Subcutaneous abdominal adipose tissue (tissue), 5 donors: ENCODE data around the gene SBF2.

Experiments
- H3K27ac ChIP-seq: one replicate; pipeline ENCODE4 v1.7.0; 2013; ENCODE audit warnings: low read depth, mild to moderate bottlenecking, inconsistent platforms, low read length, moderate library complexity
- H3K27me3 ChIP-seq, 5 donors: one replicate each; pipeline ENCODE4 v1.7.0; 2013; ENCODE audit warnings: low read length in 5 of 5, inconsistent platforms in 1 of 5; ENCODE audit not compliant: control insufficient read depth in 5 of 5, insufficient read depth in 4 of 5
- H3K36me3 ChIP-seq, 5 donors: one replicate each; pipeline ENCODE4 v1.7.0; 2013; ENCODE audit warnings: low read length in 5 of 5; ENCODE audit not compliant: control insufficient read depth in 5 of 5, insufficient read depth in 5 of 5
- H3K4me1 ChIP-seq, 5 donors: one replicate each; pipeline ENCODE4 v1.7.0; 2013; ENCODE audit warnings: low read length in 5 of 5, mild to moderate bottlenecking in 3 of 5, moderate library complexity in 1 of 5; ENCODE audit not compliant: control insufficient read depth in 5 of 5, insufficient read depth in 5 of 5
- H3K4me3 ChIP-seq, 5 donors: one replicate each; pipeline ENCODE4 v1.7.0; 2013; ENCODE audit warnings: low read length in 5 of 5, low read depth in 1 of 5
- H3K9ac ChIP-seq, 5 donors: one replicate each; pipeline ENCODE4 v1.7.0; 2013; ENCODE audit warnings: low read length in 5 of 5, mild to moderate bottlenecking in 4 of 5, moderate library complexity in 3 of 5
- H3K9me3 ChIP-seq, 5 donors: one replicate each; pipeline ENCODE4 v1.7.0; 2013; ENCODE audit warnings: low read length in 5 of 5; ENCODE audit not compliant: control insufficient read depth in 5 of 5
- donor health status: healthy.
- donor health status: healthy.
- donor health status: healthy.
- donor health status: healthy.
- donor health status: healthy.

The SBF2 gene

GRCh38 chr11:9783986-9784385, 510.0 kb downstream of the SBF2 start:
- Histone ChIP-seq H3K4me3 (no peak overlapping the region), H3K9ac (no peak overlapping the region), H3K4me1 (peaks cover 0 to 19% (median 11%) of the 10 kb centered on the region in 5 donors), H3K36me3 (peaks cover 16 to 76% (median 70%) of the 10 kb centered on the region in 5 donors), H3K27me3 (no peaks in the 10 kb centered on the region), H3K9me3 (no peaks in the 10 kb centered on the region), H3K27ac (peak overlapping the region; percentile 25)

- H3K27me3 ChIP-seq, result no peaks in the 10 kb centered on the region
- peaks cover 21 to 70% (median 54%) of the 10 kb centered on the region in 5 donors for H3K36me3 ChIP-seq
- no peaks in the 10 kb centered on the region for H3K9me3 ChIP-seq
- H3K9ac ChIP-seq, result no peak overlapping the region
- H3K4me3 ChIP-seq, result no peak overlapping the region
- no peak overlapping the region for H3K27ac ChIP-seq
- peaks cover 0 to 10% (median 0%) of the 10 kb centered on the region in 5 donors for H3K4me1 ChIP-seq
Measured at GRCh38 chr11:9780929-9781328, 513.1 kb downstream of the SBF2 start.

- H3K36me3 ChIP-seq, result peaks cover 21 to 52% (median 35%) of the 10 kb centered on the region in 5 donors
- no peak overlapping the region for H3K4me3 ChIP-seq
- H3K27ac ChIP-seq, result no peak overlapping the region
- no peak overlapping the region for H3K9ac ChIP-seq
- no peaks in the 10 kb centered on the region for H3K27me3 ChIP-seq
- H3K4me1 ChIP-seq, result no peaks in the 10 kb centered on the region
- H3K9me3 ChIP-seq, result no peaks in the 10 kb centered on the region
Measured at GRCh38 chr11:9777525-9777924, 516.5 kb downstream of the SBF2 start.

GRCh38 chr11:9777066-9777465, 517.0 kb downstream of the SBF2 start:
- Histone ChIP-seq H3K36me3 (peaks cover 21 to 52% (median 34%) of the 10 kb centered on the region in 5 donors), H3K9ac (no peak overlapping the region), H3K27ac (no peak overlapping the region), H3K4me3 (no peak overlapping the region), H3K4me1 (no peaks in the 10 kb centered on the region), H3K27me3 (no peaks in the 10 kb centered on the region), H3K9me3 (no peaks in the 10 kb centered on the region)

- Histone ChIP-seq H3K9me3 (no peaks in the 10 kb centered on the region), H3K27me3 (no peaks in the 10 kb centered on the region), H3K36me3 (peaks cover 20 to 44% (median 25%) of the 10 kb centered on the region in 5 donors), H3K9ac (no peak overlapping the region), H3K27ac (no peak overlapping the region), H3K4me3 (no peak overlapping the region), H3K4me1 (peaks cover 0 to under 1% (median 0%) of the 10 kb centered on the region in 5 donors)
Measured at GRCh38 chr11:9776203-9776602, 517.8 kb downstream of the SBF2 start.

- Histone ChIP-seq H3K4me1 (peaks cover 0 to 5% (median 0%) of the 10 kb centered on the region in 5 donors), H3K4me3 (no peak overlapping the region), H3K27me3 (no peaks in the 10 kb centered on the region)
Measured at GRCh38 chr11:9775398-9775779, 518.6 kb downstream of the SBF2 start.

GRCh38 chr11:9774591-9775397, 519.2 kb downstream of the SBF2 start:
- no peak overlapping the region for H3K4me3 ChIP-seq
- H3K9ac ChIP-seq, result no peak overlapping the region
- H3K27me3 ChIP-seq, result no peaks in the 10 kb centered on the region
- no peak overlapping the region for H3K27ac ChIP-seq
- H3K9me3 ChIP-seq, result no peaks in the 10 kb centered on the region
- H3K4me1 ChIP-seq, result peaks cover 0 to 5% (median 0%) of the 10 kb centered on the region in 5 donors
- H3K36me3 ChIP-seq, result peaks cover 11 to 30% (median 11%) of the 10 kb centered on the region in 5 donors

More at GRCh38 chr11:9775398-9775779, 518.6 kb downstream of the SBF2 start:
- no peak overlapping the region for H3K9ac ChIP-seq
- peaks cover 13 to 36% (median 17%) of the 10 kb centered on the region in 5 donors for H3K36me3 ChIP-seq
- no peaks in the 10 kb centered on the region for H3K9me3 ChIP-seq
- no peak overlapping the region for H3K27ac ChIP-seq

GRCh38 chr11:9774109-9774508, 519.9 kb downstream of the SBF2 start:
- Histone ChIP-seq H3K27me3 (no peaks in the 10 kb centered on the region), H3K36me3 (peaks cover 4 to 23% (median 5%) of the 10 kb centered on the region in 5 donors), H3K27ac (no peak overlapping the region), H3K9ac (no peak overlapping the region), H3K9me3 (no peaks in the 10 kb centered on the region), H3K4me1 (peaks cover 0 to 5% (median 0%) of the 10 kb centered on the region in 5 donors), H3K4me3 (no peak overlapping the region)

GRCh38 chr11:9773524-9773923, 520.5 kb downstream of the SBF2 start:
- no peak overlapping the region for H3K4me3 ChIP-seq
- no peaks in the 10 kb centered on the region for H3K9me3 ChIP-seq
- peaks cover 3 to 21% (median 4%) of the 10 kb centered on the region in 5 donors for H3K36me3 ChIP-seq
- H3K4me1 ChIP-seq, result peaks cover 0 to 5% (median 2%) of the 10 kb centered on the region in 5 donors
- H3K9ac ChIP-seq, result no peak overlapping the region
- H3K27me3 ChIP-seq, result no peaks in the 10 kb centered on the region
- no peak overlapping the region for H3K27ac ChIP-seq

GRCh38 chr11:9772218-9772617, 521.8 kb downstream of the SBF2 start:
- H3K36me3 ChIP-seq, result peaks cover 0 to 11% (median 0%) of the 10 kb centered on the region in 5 donors
- H3K9me3 ChIP-seq, result no peaks in the 10 kb centered on the region
- H3K4me1 ChIP-seq, result peaks cover 0 to 9% (median 7%) of the 10 kb centered on the region in 5 donors
- H3K27ac ChIP-seq, result no peak overlapping the region
- no peaks in the 10 kb centered on the region for H3K27me3 ChIP-seq
- no peak overlapping the region for H3K4me3 ChIP-seq
- H3K9ac ChIP-seq, result no peak overlapping the region
